Measurements from ENCODE around the gene TTC27. TPM values are rescaled to one million over a fixed set of nuclear protein-coding genes. Genes with fewer than 3 reads are reported as not detected.

TTC27 gene
- total and polyA plus RNA-seq, 5 donors = 5.0 to 10.3 (median 7.2) TPM

GRCh38 chr2:32671885-32672533 is 44.2 kb downstream of the TTC27 start:
- H3K9me3 ChIP-seq (ENCODE audit: control insufficient read depth, low read length) = no peaks in the 10 kb centered on the region
- 63% methylated on average over 2 of the region's 2 CpGs for WGBS
- no peaks in the 10 kb centered on the region for H3K27me3 ChIP-seq (ENCODE audit: control insufficient read depth, insufficient read depth)
- H3K4me1 ChIP-seq (ENCODE audit: control insufficient read depth, insufficient read depth, low read length) = no peaks in the 10 kb centered on the region
- DNase-seq (no peak), ATAC-seq (no peak)
- no peak overlapping the region for H3K27ac ChIP-seq (ENCODE audit: low read length)
- intact Hi-C loops (cut with DNase I) = no loop called here
- H3K4me3 ChIP-seq (ENCODE audit: low read length) = no peak overlapping the region

GRCh38 chr2:32678825-32679224 is 51.0 kb downstream of the TTC27 start:
- intact Hi-C loops (cut with DNase I) = no loop called here
- no peak for DNase-seq
- H3K27me3 ChIP-seq (ENCODE audit: control insufficient read depth, insufficient read depth) = no peaks in the 10 kb centered on the region

GRCh38 chr2:32680942-32681341 is 53.1 kb downstream of the TTC27 start:
- intact Hi-C loops (cut with DNase I) = no loop called here
- H3K9me3 ChIP-seq (ENCODE audit: control insufficient read depth, low read length) = no peaks in the 10 kb centered on the region

More at GRCh38 chr2:32678825-32679224, 51.0 kb downstream of the TTC27 start:
- H3K4me3 ChIP-seq (ENCODE audit: low read length) = no peak overlapping the region
- no peaks in the 10 kb centered on the region for H3K4me1 ChIP-seq (ENCODE audit: control insufficient read depth, insufficient read depth, low read length)
- no peaks in the 10 kb centered on the region for H3K9me3 ChIP-seq (ENCODE audit: control insufficient read depth, low read length)
- no peak for ATAC-seq
- H3K27ac ChIP-seq (ENCODE audit: low read length) = no peak overlapping the region

GRCh38 chr2:32683520-32684086 is 55.8 kb downstream of the TTC27 start:
- 66% methylated on average over 5 of the region's 5 CpGs for WGBS
- H3K27ac ChIP-seq (ENCODE audit: low read length) = no peak overlapping the region
- no peaks in the 10 kb centered on the region for H3K4me1 ChIP-seq (ENCODE audit: control insufficient read depth, insufficient read depth, low read length)
- DNase-seq (peak in 1 of 3 donors; percentile 43), ATAC-seq (peak; percentile 61 to 93)
- no peaks in the 10 kb centered on the region for H3K9me3 ChIP-seq (ENCODE audit: control insufficient read depth, low read length)
- H3K27me3 ChIP-seq (ENCODE audit: control insufficient read depth, insufficient read depth) = no peaks in the 10 kb centered on the region
- intact Hi-C loops (cut with DNase I) = no loop called here
- no peak overlapping the region for H3K4me3 ChIP-seq (ENCODE audit: low read length)

More at GRCh38 chr2:32680942-32681341, 53.1 kb downstream of the TTC27 start:
- Histone ChIP-seq H3K27ac (ENCODE audit: low read length) (no peak overlapping the region), H3K4me1 (ENCODE audit: control insufficient read depth, insufficient read depth, low read length) (no peaks in the 10 kb centered on the region), H3K4me3 (ENCODE audit: low read length) (no peak overlapping the region), H3K27me3 (ENCODE audit: control insufficient read depth, insufficient read depth) (no peaks in the 10 kb centered on the region)
- no peak for ATAC-seq
- no peak for DNase-seq
- 71% methylated on average over 4 of the region's 4 CpGs for WGBS

- H3K9me3 ChIP-seq (ENCODE audit: control insufficient read depth, low read length) = no peaks in the 10 kb centered on the region
- no peak for ATAC-seq
- no peak overlapping the region for H3K27ac ChIP-seq (ENCODE audit: low read length)
- intact Hi-C loops (cut with DNase I) = no loop called here
- DNase-seq = no peak
- H3K4me3 ChIP-seq (ENCODE audit: low read length) = no peak overlapping the region
- no peaks in the 10 kb centered on the region for H3K4me1 ChIP-seq (ENCODE audit: control insufficient read depth, insufficient read depth, low read length)
- H3K27me3 ChIP-seq (ENCODE audit: control insufficient read depth, insufficient read depth) = no peaks in the 10 kb centered on the region
These were observed 60.7 kb downstream of the TTC27 start for GRCh38 chr2:32688541-32688940.

GRCh38 chr2:32691678-32692077 is 63.8 kb downstream of the TTC27 start:
- Histone ChIP-seq H3K4me3 (ENCODE audit: low read length) (no peak overlapping the region), H3K9me3 (ENCODE audit: control insufficient read depth, low read length) (no peaks in the 10 kb centered on the region), H3K27ac (ENCODE audit: low read length) (no peak overlapping the region), H3K4me1 (ENCODE audit: control insufficient read depth, insufficient read depth, low read length) (no peaks in the 10 kb centered on the region), H3K27me3 (ENCODE audit: control insufficient read depth, insufficient read depth) (no peaks in the 10 kb centered on the region)
- no peak for ATAC-seq
- intact Hi-C loops (cut with DNase I) = no loop called here
- DNase-seq = no peak

GRCh38 chr2:32696439-32696838 is 68.6 kb downstream of the TTC27 start:
- no peak overlapping the region for H3K27ac ChIP-seq (ENCODE audit: low read length)
- DNase-seq (no peak), ATAC-seq (no peak)
- no peaks in the 10 kb centered on the region for H3K27me3 ChIP-seq (ENCODE audit: control insufficient read depth, insufficient read depth)
- WGBS = 98% methylated on average over 4 of the region's 4 CpGs
- H3K4me3 ChIP-seq (ENCODE audit: low read length) = no peak overlapping the region
- no peaks in the 10 kb centered on the region for H3K9me3 ChIP-seq (ENCODE audit: control insufficient read depth, low read length)
- intact Hi-C loops (cut with DNase I) = no loop called here
- peaks cover 2% of the 10 kb centered on the region for H3K4me1 ChIP-seq (ENCODE audit: control insufficient read depth, insufficient read depth, low read length)

GRCh38 chr2:32697156-32697555 is 69.3 kb downstream of the TTC27 start:
- Histone ChIP-seq H3K9me3 (ENCODE audit: control insufficient read depth, low read length) (no peaks in the 10 kb centered on the region), H3K4me3 (ENCODE audit: low read length) (no peak overlapping the region), H3K4me1 (ENCODE audit: control insufficient read depth, insufficient read depth, low read length) (peaks cover 2% of the 10 kb centered on the region), H3K27me3 (ENCODE audit: control insufficient read depth, insufficient read depth) (no peaks in the 10 kb centered on the region), H3K27ac (ENCODE audit: low read length) (no peak overlapping the region)
- DNase-seq = no peak
- intact Hi-C loops (cut with DNase I) = no loop called here
- ATAC-seq = peak; percentile 29 to 42

- Histone ChIP-seq H3K27me3 (ENCODE audit: control insufficient read depth, insufficient read depth) (no peaks in the 10 kb centered on the region), H3K9me3 (ENCODE audit: control insufficient read depth, low read length) (no peaks in the 10 kb centered on the region), H3K27ac (ENCODE audit: low read length) (no peak overlapping the region), H3K4me1 (ENCODE audit: control insufficient read depth, insufficient read depth, low read length) (peaks cover 2% of the 10 kb centered on the region), H3K4me3 (ENCODE audit: low read length) (no peak overlapping the region)
- ATAC-seq (no peak), DNase-seq (no peak)
- intact Hi-C loops (cut with DNase I) = no loop called here
- 96% methylated on average over 1 of the region's 1 CpG for WGBS
These were observed 71.3 kb downstream of the TTC27 start for GRCh38 chr2:32699151-32699550.

- no peak overlapping the region for H3K27ac ChIP-seq (ENCODE audit: low read length)
- ATAC-seq = no peak
- intact Hi-C loops (cut with DNase I) = no loop called here
- 91% methylated on average over 5 of the region's 5 CpGs for WGBS
- H3K4me3 ChIP-seq (ENCODE audit: low read length) = no peak overlapping the region
- DNase-seq = no peak
- H3K9me3 ChIP-seq (ENCODE audit: control insufficient read depth, low read length) = no peaks in the 10 kb centered on the region
- no peaks in the 10 kb centered on the region for H3K27me3 ChIP-seq (ENCODE audit: control insufficient read depth, insufficient read depth)
- peaks cover 1% of the 10 kb centered on the region for H3K4me1 ChIP-seq (ENCODE audit: control insufficient read depth, insufficient read depth, low read length)
These were observed 74.0 kb downstream of the TTC27 start for GRCh38 chr2:32701806-32702205.

- Histone ChIP-seq H3K9me3 (ENCODE audit: control insufficient read depth, low read length) (no peaks in the 10 kb centered on the region), H3K27me3 (ENCODE audit: control insufficient read depth, insufficient read depth) (no peaks in the 10 kb centered on the region), H3K4me3 (ENCODE audit: low read length) (no peak overlapping the region), H3K4me1 (ENCODE audit: control insufficient read depth, insufficient read depth, low read length) (no peaks in the 10 kb centered on the region), H3K27ac (ENCODE audit: low read length) (no peak overlapping the region)
- 59% methylated on average over 5 of the region's 5 CpGs for WGBS
- intact Hi-C loops (cut with DNase I) = no loop called here
- DNase-seq (no peak), ATAC-seq (peak in 1 of 2 donors; percentile 45)
These were observed 74.6 kb downstream of the TTC27 start for GRCh38 chr2:32702303-32703064.

Measured in right cardiac atrium (tissue), 5 donors.